ENCODE results near the gene RPL7A. TPM values are rescaled to one million over a fixed set of nuclear protein-coding genes. Genes with fewer than 3 reads are reported as not detected.

The RPL7A gene
- total and polyA plus RNA-seq, 5 donors from 2014 or later, result 747 to 1,813 (median 1,059) TPM

GRCh38 chr9:133335924-133336811, 11.8 kb upstream of the RPL7A start, which contains the start of gene SURF6:
Gene SURF6, minus strand, starts transcription at chr9:133336188. Its CDS starts 56 bp downstream, at chr9:133336132.
- H3K4me1 Mint-ChIP-seq, result peaks cover 0 to 67% (median 26%) of the 10 kb centered on the region in 4 donors
- Histone ChIP-seq H3K4me3 (ENCODE audit: low read depth, low read length) (peak within 1 kb of the TSS; percentile 81), H3K27me3 (ENCODE audit: control insufficient read depth, insufficient read depth, low read length) (no peaks in the 10 kb centered on the region), H3K36me3 (ENCODE audit: control insufficient read depth, insufficient read depth, low read length) (peaks cover 37% of the 10 kb centered on the region), H3K27ac (ENCODE audit: insufficient read depth, low read length, poor library complexity, severe bottlenecking) (peak within 1 kb of the TSS; percentile 79), H3K4me1 (ENCODE audit: control insufficient read depth, insufficient read depth, low read length, poor library complexity, severe bottlenecking) (peaks cover 43% of the 10 kb centered on the region), H3K9me3 (ENCODE audit: control insufficient read depth in 2 of 2, low read length in 2 of 2) (no peaks in the 10 kb centered on the region)
- H3K36me3 Mint-ChIP-seq, result peaks cover 27% of the 10 kb centered on the region
- peak; percentile 91 for ATAC-seq (ENCODE audit: low read depth in 2 of 2)
- peak within 1 kb of the TSS; percentile 96 to 98 (median 97) for H3K4me3 Mint-ChIP-seq
- peak; percentile 90 to 97 (median 94) for DNase-seq
- peak within 1 kb of the TSS; percentile 93 to 97 (median 93) for H3K27ac Mint-ChIP-seq
- no peaks in the 10 kb centered on the region for H3K27me3 Mint-ChIP-seq
- H3K9me3 Mint-ChIP-seq, result no peaks in the 10 kb centered on the region

GRCh38 chr9:133339641-133340040, 8.4 kb upstream of the RPL7A start:
- H3K9me3 ChIP-seq (ENCODE audit: control insufficient read depth in 2 of 2, low read length in 2 of 2), result no peaks in the 10 kb centered on the region
- no peaks in the 10 kb centered on the region for H3K27me3 ChIP-seq (ENCODE audit: control insufficient read depth, insufficient read depth, low read length)
- Mint-ChIP-seq H3K4me3 (peak overlapping the region in 3 of 4 donors; percentile 33 to 78 (median 71)), H3K4me1 (peaks cover 0 to 62% (median 26%) of the 10 kb centered on the region in 4 donors), H3K9me3 (no peaks in the 10 kb centered on the region), H3K27ac (peak overlapping the region; percentile 68 to 94 (median 93)), H3K27me3 (no peaks in the 10 kb centered on the region), H3K36me3 (peaks cover 20% of the 10 kb centered on the region)
- DNase-seq (no peak), ATAC-seq (ENCODE audit: low read depth in 2 of 2) (no peak)
- peaks cover 32% of the 10 kb centered on the region for H3K4me1 ChIP-seq (ENCODE audit: control insufficient read depth, insufficient read depth, low read length, poor library complexity, severe bottlenecking)
- H3K36me3 ChIP-seq (ENCODE audit: control insufficient read depth, insufficient read depth, low read length), result peaks cover 25% of the 10 kb centered on the region
- H3K4me3 ChIP-seq (ENCODE audit: low read depth, low read length), result no peak overlapping the region
- H3K27ac ChIP-seq (ENCODE audit: insufficient read depth, low read length, poor library complexity, severe bottlenecking), result no peak overlapping the region

- Mint-ChIP-seq H3K9me3 (no peaks in the 10 kb centered on the region), H3K36me3 (peaks cover 20% of the 10 kb centered on the region), H3K27ac (peak overlapping the region; percentile 68 to 94 (median 93)), H3K4me1 (peaks cover 0 to 57% (median 24%) of the 10 kb centered on the region in 4 donors), H3K27me3 (no peaks in the 10 kb centered on the region), H3K4me3 (peak overlapping the region in 3 of 4 donors; percentile 33 to 78 (median 52))
- no peak for ATAC-seq (ENCODE audit: low read depth in 2 of 2)
- H3K4me3 ChIP-seq (ENCODE audit: low read depth, low read length), result peak overlapping the region; percentile 11
- H3K4me1 ChIP-seq (ENCODE audit: control insufficient read depth, insufficient read depth, low read length, poor library complexity, severe bottlenecking), result peaks cover 26% of the 10 kb centered on the region
- peak in 1 of 3 donors; percentile 61 for DNase-seq
- peaks cover 27% of the 10 kb centered on the region for H3K36me3 ChIP-seq (ENCODE audit: control insufficient read depth, insufficient read depth, low read length)
- H3K27ac ChIP-seq (ENCODE audit: insufficient read depth, low read length, poor library complexity, severe bottlenecking), result no peak overlapping the region
- H3K9me3 ChIP-seq (ENCODE audit: control insufficient read depth in 2 of 2, low read length in 2 of 2), result no peaks in the 10 kb centered on the region
- no peaks in the 10 kb centered on the region for H3K27me3 ChIP-seq (ENCODE audit: control insufficient read depth, insufficient read depth, low read length)
Measured at GRCh38 chr9:133340256-133340655, 7.8 kb upstream of the RPL7A start.

GRCh38 chr9:133340916-133341315, 7.1 kb upstream of the RPL7A start:
- Histone ChIP-seq H3K9me3 (ENCODE audit: control insufficient read depth in 2 of 2, low read length in 2 of 2) (no peaks in the 10 kb centered on the region), H3K27ac (ENCODE audit: insufficient read depth, low read length, poor library complexity, severe bottlenecking) (no peak overlapping the region), H3K27me3 (ENCODE audit: control insufficient read depth, insufficient read depth, low read length) (no peaks in the 10 kb centered on the region), H3K4me1 (ENCODE audit: control insufficient read depth, insufficient read depth, low read length, poor library complexity, severe bottlenecking) (peaks cover 24% of the 10 kb centered on the region), H3K4me3 (ENCODE audit: low read depth, low read length) (peak overlapping the region; percentile 11), H3K36me3 (ENCODE audit: control insufficient read depth, insufficient read depth, low read length) (peaks cover 27% of the 10 kb centered on the region)
- Mint-ChIP-seq H3K4me1 (peaks cover 0 to 53% (median 20%) of the 10 kb centered on the region in 4 donors), H3K27ac (peak overlapping the region in 2 of 3 donors; percentile 68 to 94), H3K36me3 (peaks cover 20% of the 10 kb centered on the region), H3K4me3 (peak overlapping the region in 2 of 4 donors; percentile 31 to 78), H3K9me3 (no peaks in the 10 kb centered on the region), H3K27me3 (no peaks in the 10 kb centered on the region)
- ATAC-seq (ENCODE audit: low read depth in 2 of 2), result no peak
- no peak for DNase-seq

GRCh38 chr9:133341369-133342068, 6.5 kb upstream of the RPL7A start:
- H3K27ac ChIP-seq (ENCODE audit: insufficient read depth, low read length, poor library complexity, severe bottlenecking), result no peak overlapping the region
- DNase-seq (no peak), ATAC-seq (ENCODE audit: low read depth in 2 of 2) (peak; percentile 13 to 24)
- no peaks in the 10 kb centered on the region for H3K27me3 Mint-ChIP-seq
- H3K4me3 ChIP-seq (ENCODE audit: low read depth, low read length), result no peak overlapping the region
- H3K27me3 ChIP-seq (ENCODE audit: control insufficient read depth, insufficient read depth, low read length), result no peaks in the 10 kb centered on the region
- H3K9me3 ChIP-seq (ENCODE audit: control insufficient read depth in 2 of 2, low read length in 2 of 2), result no peaks in the 10 kb centered on the region
- H3K4me1 Mint-ChIP-seq, result peaks cover 0 to 53% (median 23%) of the 10 kb centered on the region in 4 donors
- H3K4me3 Mint-ChIP-seq, result no peak overlapping the region
- peak overlapping the region in 1 of 3 donors; percentile 42 for H3K27ac Mint-ChIP-seq
- H3K36me3 ChIP-seq (ENCODE audit: control insufficient read depth, insufficient read depth, low read length), result peaks cover 27% of the 10 kb centered on the region
- no peaks in the 10 kb centered on the region for H3K9me3 Mint-ChIP-seq
- peaks cover 26% of the 10 kb centered on the region for H3K4me1 ChIP-seq (ENCODE audit: control insufficient read depth, insufficient read depth, low read length, poor library complexity, severe bottlenecking)
- peaks cover 20% of the 10 kb centered on the region for H3K36me3 Mint-ChIP-seq

GRCh38 chr9:133342069-133342406, 6.0 kb upstream of the RPL7A start:
- H3K9me3 ChIP-seq (ENCODE audit: control insufficient read depth in 2 of 2, low read length in 2 of 2), result no peaks in the 10 kb centered on the region
- H3K36me3 Mint-ChIP-seq, result peaks cover 20% of the 10 kb centered on the region
- no peaks in the 10 kb centered on the region for H3K9me3 Mint-ChIP-seq
- no peak overlapping the region for H3K27ac ChIP-seq (ENCODE audit: insufficient read depth, low read length, poor library complexity, severe bottlenecking)
- H3K27me3 Mint-ChIP-seq, result no peaks in the 10 kb centered on the region
- no peak overlapping the region for H3K4me3 ChIP-seq (ENCODE audit: low read depth, low read length)
- H3K4me1 Mint-ChIP-seq, result peaks cover 0 to 54% (median 26%) of the 10 kb centered on the region in 4 donors
- ATAC-seq (ENCODE audit: low read depth in 2 of 2) (peak in 1 of 2 donors; percentile 12), DNase-seq (no peak)
- H3K36me3 ChIP-seq (ENCODE audit: control insufficient read depth, insufficient read depth, low read length), result peaks cover 27% of the 10 kb centered on the region
- no peaks in the 10 kb centered on the region for H3K27me3 ChIP-seq (ENCODE audit: control insufficient read depth, insufficient read depth, low read length)
- H3K4me3 Mint-ChIP-seq, result no peak overlapping the region
- no peak overlapping the region for H3K27ac Mint-ChIP-seq
- H3K4me1 ChIP-seq (ENCODE audit: control insufficient read depth, insufficient read depth, low read length, poor library complexity, severe bottlenecking), result peaks cover 26% of the 10 kb centered on the region

GRCh38 chr9:133342570-133342969, 5.4 kb upstream of the RPL7A start:
- Mint-ChIP-seq H3K36me3 (peaks cover 20% of the 10 kb centered on the region), H3K4me1 (peaks cover 0 to 56% (median 25%) of the 10 kb centered on the region in 4 donors)
- ATAC-seq (ENCODE audit: low read depth in 2 of 2), result no peak

More at GRCh38 chr9:133342570-133342969, 5.4 kb upstream of the RPL7A start:
- Histone ChIP-seq H3K27ac (ENCODE audit: insufficient read depth, low read length, poor library complexity, severe bottlenecking) (no peak overlapping the region), H3K36me3 (ENCODE audit: control insufficient read depth, insufficient read depth, low read length) (peaks cover 27% of the 10 kb centered on the region), H3K4me3 (ENCODE audit: low read depth, low read length) (no peak overlapping the region), H3K27me3 (ENCODE audit: control insufficient read depth, insufficient read depth, low read length) (no peaks in the 10 kb centered on the region), H3K9me3 (ENCODE audit: control insufficient read depth in 2 of 2, low read length in 2 of 2) (no peaks in the 10 kb centered on the region), H3K4me1 (ENCODE audit: control insufficient read depth, insufficient read depth, low read length, poor library complexity, severe bottlenecking) (peaks cover 27% of the 10 kb centered on the region)
- DNase-seq, result no peak
- Mint-ChIP-seq H3K27ac (no peak overlapping the region), H3K4me3 (no peak overlapping the region), H3K9me3 (no peaks in the 10 kb centered on the region), H3K27me3 (no peaks in the 10 kb centered on the region)
